ENCODE data around the gene NTNG1.

NTNG1 gene

DNA sequence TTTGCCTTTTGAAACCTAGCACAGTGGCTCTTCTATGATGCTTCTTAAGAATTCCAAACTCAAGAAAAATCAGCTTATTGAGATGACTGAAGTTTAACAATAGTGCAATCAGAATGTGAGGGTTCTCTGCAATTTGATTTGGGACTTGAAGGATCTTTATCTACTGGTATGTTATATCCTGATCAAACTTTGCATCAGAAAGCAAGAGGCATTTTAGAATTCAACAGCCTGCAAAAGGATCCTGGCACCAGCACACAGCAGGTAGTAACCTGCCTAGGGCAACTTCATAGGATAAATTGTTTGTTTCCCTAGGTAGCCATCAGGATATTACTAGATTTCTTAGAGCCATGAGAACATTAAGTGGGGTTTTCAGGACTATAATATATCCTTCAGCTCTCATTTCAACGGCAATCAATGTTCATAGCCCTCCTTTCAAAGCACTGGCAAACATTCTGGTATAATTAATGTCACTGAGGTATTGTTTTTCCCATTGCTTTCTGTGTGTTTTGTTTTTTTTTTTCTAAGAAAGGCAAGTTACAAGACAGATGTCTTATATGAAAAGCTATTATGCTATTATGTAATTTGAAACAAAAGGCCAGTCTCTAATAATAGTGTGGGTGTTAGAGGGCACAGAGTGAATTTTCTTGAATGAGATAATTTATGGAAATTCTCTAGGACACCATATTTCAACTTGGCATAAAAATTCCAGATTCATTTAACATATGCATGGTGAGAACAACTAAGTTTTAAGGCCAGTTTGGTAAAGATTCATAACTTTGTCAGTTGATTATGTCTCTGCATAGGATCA lies 34.5 kb downstream of the NTNG1 start:
- ChIA-PET CTCF (no interaction called here), POLR2A (no interaction called here)
- DNase-seq (ENCODE audit: low read depth, low spot score): no peak
- TF ChIP-seq, protein P1, sequence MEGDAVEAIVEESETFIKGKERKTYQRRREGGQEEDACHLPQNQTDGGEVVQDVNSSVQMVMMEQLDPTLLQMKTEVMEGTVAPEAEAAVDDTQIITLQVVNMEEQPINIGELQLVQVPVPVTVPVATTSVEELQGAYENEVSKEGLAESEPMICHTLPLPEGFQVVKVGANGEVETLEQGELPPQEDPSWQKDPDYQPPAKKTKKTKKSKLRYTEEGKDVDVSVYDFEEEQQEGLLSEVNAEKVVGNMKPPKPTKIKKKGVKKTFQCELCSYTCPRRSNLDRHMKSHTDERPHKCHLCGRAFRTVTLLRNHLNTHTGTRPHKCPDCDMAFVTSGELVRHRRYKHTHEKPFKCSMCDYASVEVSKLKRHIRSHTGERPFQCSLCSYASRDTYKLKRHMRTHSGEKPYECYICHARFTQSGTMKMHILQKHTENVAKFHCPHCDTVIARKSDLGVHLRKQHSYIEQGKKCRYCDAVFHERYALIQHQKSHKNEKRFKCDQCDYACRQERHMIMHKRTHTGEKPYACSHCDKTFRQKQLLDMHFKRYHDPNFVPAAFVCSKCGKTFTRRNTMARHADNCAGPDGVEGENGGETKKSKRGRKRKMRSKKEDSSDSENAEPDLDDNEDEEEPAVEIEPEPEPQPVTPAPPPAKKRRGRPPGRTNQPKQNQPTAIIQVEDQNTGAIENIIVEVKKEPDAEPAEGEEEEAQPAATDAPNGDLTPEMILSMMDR (IDR thresholded peaks at IDR 0.05; ENCODE audit: insufficient read depth, low read length, missing control alignments): no peak
- no peak overlapping the region for H3K4me3 ChIP-seq (ENCODE audit: low read depth, low read length)

DNA sequence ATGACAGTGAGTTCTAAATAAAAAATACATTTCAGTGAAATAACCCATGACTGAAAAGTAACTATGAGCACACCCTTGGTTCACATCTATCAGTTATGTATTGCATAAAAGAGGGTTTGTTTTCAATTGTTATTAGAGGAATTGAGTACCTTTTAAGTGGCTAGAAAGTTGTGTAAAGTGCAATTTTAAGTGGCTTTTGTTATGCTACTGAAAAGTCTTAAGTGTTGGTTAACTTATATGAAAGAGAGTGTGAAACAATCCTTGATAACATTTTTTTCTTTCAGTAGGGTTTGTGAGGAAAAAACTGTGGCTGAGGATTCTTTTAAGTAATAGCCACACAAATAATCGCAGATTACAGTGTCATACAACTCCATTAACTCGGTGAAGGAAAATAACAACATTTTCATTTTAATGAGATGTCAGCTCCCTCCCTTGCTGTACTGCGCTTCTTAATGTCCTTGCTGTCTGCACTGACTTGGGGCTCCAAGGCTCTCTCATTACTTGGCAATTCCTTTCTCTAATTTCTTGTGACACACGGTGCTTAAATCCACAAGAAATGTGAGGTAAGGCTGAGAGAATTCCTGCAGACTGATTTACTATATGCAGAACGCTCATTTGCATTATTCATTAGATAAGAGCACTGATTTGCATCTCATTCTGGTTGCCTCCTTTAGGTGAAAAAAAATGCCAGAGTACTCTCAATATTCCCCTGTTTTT lies 40.6 kb downstream of the NTNG1 start:
- no peak overlapping the region for H3K4me3 ChIP-seq (ENCODE audit: low read depth, low read length)
- ChIA-PET POLR2A (no interaction called here), CTCF (interaction anchor here (1.0 to 1.1 kb wide), 2 partner anchors 16 to 42 kb away, joined by 3 read pairs; no protein-coding TSS in a partner anchor)
- DNase-seq (ENCODE audit: low read depth, low spot score): no peak
- TF ChIP-seq, protein P1 (IDR thresholded peaks at IDR 0.05; ENCODE audit: insufficient read depth, low read length, missing control alignments): no peak

DNA sequence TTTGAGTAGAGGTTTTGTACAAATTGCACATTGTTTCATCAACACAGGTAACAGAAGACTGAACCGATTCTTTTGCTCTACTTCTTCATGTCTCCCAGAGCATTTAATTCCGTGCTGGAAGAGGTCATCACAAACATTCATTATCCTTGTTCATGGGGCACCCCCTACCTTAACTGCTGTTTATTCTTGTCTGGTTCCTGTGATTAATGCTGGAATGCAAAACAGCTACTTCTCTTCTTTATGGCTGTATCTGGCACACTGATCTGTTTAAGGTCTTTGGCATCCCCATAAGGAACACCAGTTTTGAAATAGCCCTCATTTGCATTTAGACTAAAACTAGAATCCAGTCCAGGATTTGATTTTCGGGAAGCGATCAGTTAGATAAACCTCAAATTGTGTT lies 42.2 kb downstream of the NTNG1 start:
- H3K4me3 ChIP-seq (ENCODE audit: low read depth, low read length): no peak overlapping the region
- CTCF ChIA-PET: no interaction called here
- POLR2A ChIA-PET: no interaction called here
- TF ChIP-seq, protein P1 (IDR thresholded peaks at IDR 0.05; ENCODE audit: insufficient read depth, low read length, missing control alignments): no peak
- DNase-seq (ENCODE audit: low read depth, low spot score): no peak

DNA sequence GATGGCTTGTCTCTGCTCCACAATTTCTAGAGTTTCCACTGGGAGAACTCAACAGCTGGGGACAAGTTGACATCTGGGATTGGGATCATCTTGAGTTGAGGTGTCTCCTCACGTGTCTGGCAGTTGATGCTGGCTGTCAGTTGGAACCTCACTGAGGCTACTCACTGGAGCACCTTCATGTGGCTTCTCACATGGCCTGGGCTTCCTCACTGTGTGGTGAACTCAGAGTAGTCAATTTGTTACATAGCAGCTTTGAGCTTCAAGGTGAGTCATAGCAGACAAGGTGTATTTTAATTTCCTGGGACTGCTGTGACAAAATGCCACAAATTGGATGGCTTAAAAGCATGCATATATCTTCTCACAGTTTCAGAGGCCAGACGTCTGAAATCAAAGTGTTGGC lies 44.0 kb downstream of the NTNG1 start:
- TF ChIP-seq, protein P1 (IDR thresholded peaks at IDR 0.05; ENCODE audit: insufficient read depth, low read length, missing control alignments): no peak
- CTCF ChIA-PET: no interaction called here
- no peak for DNase-seq (ENCODE audit: low read depth, low spot score)
- POLR2A ChIA-PET: no interaction called here
- H3K4me3 ChIP-seq (ENCODE audit: low read depth, low read length): no peak overlapping the region

DNA sequence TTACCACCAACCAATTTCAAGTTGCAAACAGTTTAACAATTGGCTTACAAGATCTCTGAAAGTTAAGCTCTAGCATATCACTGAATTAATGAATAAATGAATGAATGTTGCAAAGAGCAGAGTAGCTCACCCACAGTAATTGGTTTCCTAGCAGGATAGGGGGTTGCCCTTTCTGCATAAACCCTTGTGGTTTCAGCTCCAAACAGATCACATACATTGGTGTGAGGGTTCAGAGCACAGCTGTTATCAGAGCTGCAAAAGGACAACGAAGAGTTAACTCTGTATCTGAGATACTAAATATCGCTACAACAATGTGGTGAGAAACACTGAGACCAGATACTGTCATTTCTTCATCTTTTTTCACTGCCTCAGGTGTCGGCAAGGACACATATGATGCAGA lies 46.6 kb downstream of the NTNG1 start:
- ChIA-PET CTCF (no interaction called here), POLR2A (no interaction called here)

DNA sequence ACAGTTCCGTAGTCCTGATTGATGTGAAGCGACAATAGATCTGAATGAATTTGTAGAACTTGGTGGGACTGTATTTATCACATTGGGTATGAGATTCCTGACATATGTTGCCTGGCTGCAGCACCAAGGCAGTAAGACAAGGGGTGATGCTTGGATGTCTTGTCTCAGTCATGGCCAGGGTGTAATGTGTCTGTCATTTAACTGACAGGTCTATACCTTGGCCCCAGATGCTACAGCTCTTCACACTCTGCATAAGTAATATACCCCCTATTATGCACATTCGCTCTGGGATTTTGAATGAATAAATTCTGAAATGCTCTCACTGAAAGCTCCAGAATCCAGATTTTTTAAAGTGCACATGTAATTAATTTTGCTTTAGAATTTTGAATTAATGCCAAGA lies 47.3 kb downstream of the NTNG1 start:
- no peak for DNase-seq (ENCODE audit: low read depth, low spot score)
- TF ChIP-seq, protein P1 (IDR thresholded peaks at IDR 0.05; ENCODE audit: insufficient read depth, low read length, missing control alignments): no peak
- no peak overlapping the region for H3K4me3 ChIP-seq (ENCODE audit: low read depth, low read length)
- ChIA-PET POLR2A (no interaction called here), CTCF (no interaction called here)

More for the DNA sequence above, 46.6 kb downstream of the NTNG1 start:
- DNase-seq (ENCODE audit: low read depth, low spot score): no peak
- TF ChIP-seq, protein P1 (IDR thresholded peaks at IDR 0.05; ENCODE audit: insufficient read depth, low read length, missing control alignments): no peak
- no peak overlapping the region for H3K4me3 ChIP-seq (ENCODE audit: low read depth, low read length)

Measured in AG04449 (cell line).